Prostate gland (tissue), 2 donors: ENCODE data around the gene PLOD2. TPM values are rescaled to one million over a fixed set of nuclear protein-coding genes. Genes with fewer than 3 reads are reported as not detected.

Experiments used
- DNase-seq: peaks from one replicate; pipeline ENCODE4 v3.0.0-alpha.2; 2019; ENCODE audit warnings: low spot score
- H3K27ac ChIP-seq, 2 donors: fragments of 200-600 bp; sonication (generic); 2 replicates each; pipeline ENCODE4 v1.5.1; 2017 to 2019
- H3K27me3 ChIP-seq: fragments of 200-600 bp; sonication (generic); replicated peaks from 2 replicates; pipeline ENCODE4 v1.5.1; 2019; ENCODE audit not compliant: insufficient read depth
- H3K36me3 ChIP-seq, 2 donors: fragments of 200-600 bp; sonication (generic); 1 replicate in 1 of 2; 2 replicates in 1 of 2; pipeline versions ENCODE4 v1.5.1 to v1.8.1; 2017 to 2019
- H3K4me1 ChIP-seq: fragments of 200-600 bp; sonication (generic); replicated peaks from 2 replicates; pipeline ENCODE4 v1.5.1; 2019
- H3K4me3 ChIP-seq, 2 donors: fragments of 200-600 bp; sonication (generic); 2 replicates each; pipeline ENCODE4 v1.5.1; 2017 to 2019
- H3K9me3 ChIP-seq: fragments of 200-600 bp; sonication (generic); 2 replicates; pipeline ENCODE4 v1.5.1; 2017
- CTCF ChIP-seq, 4 experiments: fragments of 200-600 bp in 2 of 4; fragments of 450-650 bp in 2 of 4; sonication (generic) in 2 of 4; IDR thresholded peaks; 1 replicate in 3 of 4; 2 replicates in 1 of 4; pipeline ENCODE4 v1.5.1; 2016 to 2019; ENCODE audit warnings: antibody characterized with exemption in 4 of 4, mild to moderate bottlenecking in 2 of 4, moderate library complexity in 2 of 4
- POLR2A ChIP-seq: fragments of 450-650 bp; IDR thresholded peaks from one replicate; pipeline ENCODE4 v1.6.1; 2016; ENCODE audit warnings: antibody characterized with exemption, mild to moderate bottlenecking
- POLR2AphosphoS5 ChIP-seq: sonication (generic); formaldehyde crosslinking; IDR thresholded peaks from one replicate; pipeline ENCODE4 v1.6.1; 2017; ENCODE audit warnings: antibody characterized with exemption
- WGBS: methylation state at CpG from one replicate; pipeline ENCODE4 v1.1.5; 2018; 5-methylcytosine and 5-hydroxymethylcytosine counted together
- intact Hi-C: fragments of 100-400 bp; cut with DNase I; formaldehyde crosslinking; loops from one replicate; pipeline ENCODE4 v1.14.2; 2022
- total RNA-seq, 2 donors: library from RNA; depleted of rRNA; stranded (reverse); fragments of >200 nt; gene quantifications; one replicate each; pipeline ENCODE4 v1.1.0, GENCODE V29; 2016

Gene PLOD2
- total RNA-seq, 2 donors from 2014 or later, result 10.7 to 14.6 TPM

GRCh38 chr3:146164971-146165769 is 4.2 kb upstream of the PLOD2 start:
- Histone ChIP-seq H3K4me1 (no peaks in the 10 kb centered on the region), H3K9me3 (no peaks in the 10 kb centered on the region), H3K27me3 (no peaks in the 10 kb centered on the region), H3K36me3 (no peaks in the 10 kb centered on the region), H3K27ac (no peak overlapping the region), H3K4me3 (no peak overlapping the region)
- intact Hi-C loops, result loop anchor here (5.0 to 10.0 kb wide), 2 partner anchors 38 to 90 kb away; no protein-coding TSS in a partner anchor
- TF ChIP-seq POLR2A (no peak), POLR2AphosphoS5 (no peak), CTCF (IDR thresholded peaks at IDR 0.05) (no peak)
- 87% methylated on average over 7 of the region's 7 CpGs for WGBS
- DNase-seq, result no peak

DNA sequence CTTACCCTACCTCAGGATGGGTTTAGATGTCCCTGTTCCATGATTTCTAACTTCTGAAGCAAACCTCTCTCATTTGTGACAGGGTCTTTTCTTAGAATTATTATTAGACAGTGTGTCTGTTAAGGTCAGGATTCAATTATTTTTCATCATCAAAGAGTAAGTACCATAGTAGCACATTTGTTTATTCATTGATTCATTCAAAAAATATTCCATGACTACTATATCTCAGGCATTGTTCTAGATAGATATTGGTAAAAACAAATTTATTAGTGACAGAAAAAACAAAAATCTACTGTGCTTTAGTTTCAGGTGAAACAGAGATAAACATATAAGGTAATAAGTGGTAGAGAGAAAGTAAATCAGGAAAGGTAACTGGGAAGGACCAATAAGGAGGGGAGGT is 3.5 kb upstream of the PLOD2 start:
- DNase-seq, result no peak
- Histone ChIP-seq H3K27ac (no peak overlapping the region), H3K4me1 (no peaks in the 10 kb centered on the region), H3K4me3 (no peak overlapping the region), H3K9me3 (no peaks in the 10 kb centered on the region), H3K27me3 (no peaks in the 10 kb centered on the region), H3K36me3 (no peaks in the 10 kb centered on the region)
- TF ChIP-seq POLR2A (no peak), POLR2AphosphoS5 (no peak), CTCF (IDR thresholded peaks at IDR 0.05) (no peak)
- intact Hi-C loops, result loop anchor here (5.0 to 10.0 kb wide), 2 partner anchors 37 to 90 kb away; no protein-coding TSS in a partner anchor

DNA sequence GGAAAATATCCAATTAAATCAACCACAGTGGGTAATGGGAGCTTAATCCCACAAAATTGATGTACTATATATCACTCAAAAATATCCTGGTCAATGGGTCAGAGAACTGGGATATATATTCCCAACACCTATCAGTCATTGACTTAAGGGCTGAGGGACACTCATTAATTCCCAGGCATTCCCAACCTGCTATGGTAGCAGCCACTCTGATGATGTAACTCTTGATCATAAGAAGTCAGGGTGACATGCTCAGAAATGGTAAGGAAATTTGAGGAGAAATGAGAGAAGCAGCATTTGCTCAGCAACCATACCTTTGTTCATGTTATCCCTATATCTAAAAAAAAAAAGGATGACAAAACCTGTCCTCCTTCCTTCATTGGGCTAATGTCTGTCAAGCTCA is 3.1 kb upstream of the PLOD2 start:
- Histone ChIP-seq H3K4me3 (no peak overlapping the region), H3K9me3 (no peaks in the 10 kb centered on the region), H3K27ac (no peak overlapping the region), H3K4me1 (no peaks in the 10 kb centered on the region), H3K27me3 (no peaks in the 10 kb centered on the region), H3K36me3 (no peaks in the 10 kb centered on the region)
- no peak for DNase-seq
- intact Hi-C loops, result loop anchor here (5.0 to 10.0 kb wide), 2 partner anchors 37 to 89 kb away; no protein-coding TSS in a partner anchor
- TF ChIP-seq CTCF (IDR thresholded peaks at IDR 0.05) (no peak), POLR2A (no peak), POLR2AphosphoS5 (no peak)

GRCh38 chr3:146163584-146163983 is 2.6 kb upstream of the PLOD2 start:
- no peaks in the 10 kb centered on the region for H3K4me1 ChIP-seq
- intact Hi-C loops, result loop anchor here (5.0 to 10.0 kb wide), 2 partner anchors 36 to 89 kb away; no protein-coding TSS in a partner anchor

More at GRCh38 chr3:146163584-146163983, 2.6 kb upstream of the PLOD2 start:
- Histone ChIP-seq H3K36me3 (no peaks in the 10 kb centered on the region), H3K4me3 (no peak overlapping the region), H3K27ac (no peak overlapping the region), H3K27me3 (no peaks in the 10 kb centered on the region), H3K9me3 (no peaks in the 10 kb centered on the region)
- TF ChIP-seq POLR2AphosphoS5 (no peak), CTCF (IDR thresholded peaks at IDR 0.05) (peak in 3 of 4 experiments; percentile 15 to 62 (median 25))
- DNase-seq, result no peak
- 69% methylated on average over 2 of the region's 2 CpGs for WGBS
